ENCODE data around the gene ASIC4. TPM values are rescaled to one million over a fixed set of nuclear protein-coding genes. Genes with fewer than 3 reads are reported as not detected.
A peak's percentile ranks its signal among the peaks of the same experiment; 100 is the strongest.

Gene ASIC4
- total and polyA plus RNA-seq, 2 of the 13 experiments (the other 11 are each of a cell fraction or from before 2014, with no cell fraction given), result 0.03 TPM; not detected in 1

DNA sequence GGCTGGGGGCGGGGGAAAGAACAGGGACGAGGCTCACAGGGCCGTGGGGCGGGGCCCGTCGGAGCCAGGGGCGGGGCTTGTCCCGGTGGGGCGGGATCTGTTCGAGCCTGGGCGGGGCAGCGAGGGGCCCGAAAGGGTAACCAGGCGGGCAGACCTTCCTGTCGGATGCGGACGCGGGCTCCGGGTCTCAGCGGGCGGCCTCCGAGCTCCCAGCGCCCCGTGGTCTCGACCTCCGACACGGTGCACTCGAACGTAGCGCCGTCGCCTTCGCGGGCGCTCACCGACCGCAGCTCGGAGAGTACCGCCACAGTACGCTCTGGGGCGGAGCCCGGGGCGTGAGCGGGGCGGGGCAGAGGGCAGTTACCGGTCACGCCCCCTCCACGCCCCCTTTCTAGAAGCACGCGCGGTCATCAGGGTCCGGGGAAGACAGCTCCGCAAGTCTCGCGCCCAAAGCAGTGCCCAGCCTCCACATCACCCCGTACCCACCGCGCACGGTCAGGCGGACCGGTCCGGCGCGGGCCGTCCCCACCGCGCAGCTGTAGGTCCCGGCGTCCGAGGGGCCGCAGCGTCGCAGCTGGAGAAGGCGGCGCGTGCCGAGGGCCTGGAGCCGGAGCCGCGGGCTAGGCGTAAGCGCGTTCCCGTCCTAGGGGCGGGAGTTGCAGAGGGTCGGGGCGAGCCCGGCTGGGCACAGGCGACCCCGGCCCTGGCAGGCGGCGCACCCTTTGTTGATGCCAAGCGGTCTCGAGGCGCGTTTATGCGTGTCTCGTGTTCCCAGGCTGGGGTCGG is 38.3 kb downstream of the ASIC4 start (continued):
- TF ChIP-seq ZNF704 (CRISPR knock-in tag; IDR thresholded peaks at IDR 0.05; ENCODE audit: borderline replicate concordance) (peak; percentile 40; the same call in 1 of the 2 replicates), CCAR2 (optimal IDR thresholded peaks at IDR 0.05; ENCODE audit: low read depth, low read length) (no peak), CERS6 (CRISPR knock-in tag; IDR thresholded peaks at IDR 0.05) (peak; percentile 78; the same call in 1 of the 2 replicates), SMAD1 (CRISPR knock-in tag; IDR thresholded peaks at IDR 0.05; ENCODE audit: borderline replicate concordance, low read depth) (peak; percentile 85), ZNF333 (CRISPR knock-in tag; IDR thresholded peaks at IDR 0.05; ENCODE audit: borderline replicate concordance) (peak; percentile 47; the same call in 1 of the 2 replicates), MAFF (IDR thresholded peaks at IDR 0.05; ENCODE audit: low read depth, low read length) (no peak), HIC2 (CRISPR knock-in tag; IDR thresholded peaks at IDR 0.05; ENCODE audit: low read depth) (peak; percentile 55), ZNF557 (CRISPR knock-in tag; IDR thresholded peaks at IDR 0.05) (no peak), ZNF607 (CRISPR knock-in tag; IDR thresholded peaks at IDR 0.05; ENCODE audit: borderline replicate concordance) (peak; percentile 91), HDAC2 (CRISPR knock-in tag; IDR thresholded peaks at IDR 0.05) (peak; percentile 15; the same call in 1 of the 2 replicates), ZNF556 (CRISPR knock-in tag; IDR thresholded peaks at IDR 0.05; ENCODE audit: borderline replicate concordance) (no peak; the same call in 1 of the 2 replicates), RBM22 (optimal IDR thresholded peaks at IDR 0.05; ENCODE audit: low read length) (no peak)
- TF ChIP-seq, protein P1, sequence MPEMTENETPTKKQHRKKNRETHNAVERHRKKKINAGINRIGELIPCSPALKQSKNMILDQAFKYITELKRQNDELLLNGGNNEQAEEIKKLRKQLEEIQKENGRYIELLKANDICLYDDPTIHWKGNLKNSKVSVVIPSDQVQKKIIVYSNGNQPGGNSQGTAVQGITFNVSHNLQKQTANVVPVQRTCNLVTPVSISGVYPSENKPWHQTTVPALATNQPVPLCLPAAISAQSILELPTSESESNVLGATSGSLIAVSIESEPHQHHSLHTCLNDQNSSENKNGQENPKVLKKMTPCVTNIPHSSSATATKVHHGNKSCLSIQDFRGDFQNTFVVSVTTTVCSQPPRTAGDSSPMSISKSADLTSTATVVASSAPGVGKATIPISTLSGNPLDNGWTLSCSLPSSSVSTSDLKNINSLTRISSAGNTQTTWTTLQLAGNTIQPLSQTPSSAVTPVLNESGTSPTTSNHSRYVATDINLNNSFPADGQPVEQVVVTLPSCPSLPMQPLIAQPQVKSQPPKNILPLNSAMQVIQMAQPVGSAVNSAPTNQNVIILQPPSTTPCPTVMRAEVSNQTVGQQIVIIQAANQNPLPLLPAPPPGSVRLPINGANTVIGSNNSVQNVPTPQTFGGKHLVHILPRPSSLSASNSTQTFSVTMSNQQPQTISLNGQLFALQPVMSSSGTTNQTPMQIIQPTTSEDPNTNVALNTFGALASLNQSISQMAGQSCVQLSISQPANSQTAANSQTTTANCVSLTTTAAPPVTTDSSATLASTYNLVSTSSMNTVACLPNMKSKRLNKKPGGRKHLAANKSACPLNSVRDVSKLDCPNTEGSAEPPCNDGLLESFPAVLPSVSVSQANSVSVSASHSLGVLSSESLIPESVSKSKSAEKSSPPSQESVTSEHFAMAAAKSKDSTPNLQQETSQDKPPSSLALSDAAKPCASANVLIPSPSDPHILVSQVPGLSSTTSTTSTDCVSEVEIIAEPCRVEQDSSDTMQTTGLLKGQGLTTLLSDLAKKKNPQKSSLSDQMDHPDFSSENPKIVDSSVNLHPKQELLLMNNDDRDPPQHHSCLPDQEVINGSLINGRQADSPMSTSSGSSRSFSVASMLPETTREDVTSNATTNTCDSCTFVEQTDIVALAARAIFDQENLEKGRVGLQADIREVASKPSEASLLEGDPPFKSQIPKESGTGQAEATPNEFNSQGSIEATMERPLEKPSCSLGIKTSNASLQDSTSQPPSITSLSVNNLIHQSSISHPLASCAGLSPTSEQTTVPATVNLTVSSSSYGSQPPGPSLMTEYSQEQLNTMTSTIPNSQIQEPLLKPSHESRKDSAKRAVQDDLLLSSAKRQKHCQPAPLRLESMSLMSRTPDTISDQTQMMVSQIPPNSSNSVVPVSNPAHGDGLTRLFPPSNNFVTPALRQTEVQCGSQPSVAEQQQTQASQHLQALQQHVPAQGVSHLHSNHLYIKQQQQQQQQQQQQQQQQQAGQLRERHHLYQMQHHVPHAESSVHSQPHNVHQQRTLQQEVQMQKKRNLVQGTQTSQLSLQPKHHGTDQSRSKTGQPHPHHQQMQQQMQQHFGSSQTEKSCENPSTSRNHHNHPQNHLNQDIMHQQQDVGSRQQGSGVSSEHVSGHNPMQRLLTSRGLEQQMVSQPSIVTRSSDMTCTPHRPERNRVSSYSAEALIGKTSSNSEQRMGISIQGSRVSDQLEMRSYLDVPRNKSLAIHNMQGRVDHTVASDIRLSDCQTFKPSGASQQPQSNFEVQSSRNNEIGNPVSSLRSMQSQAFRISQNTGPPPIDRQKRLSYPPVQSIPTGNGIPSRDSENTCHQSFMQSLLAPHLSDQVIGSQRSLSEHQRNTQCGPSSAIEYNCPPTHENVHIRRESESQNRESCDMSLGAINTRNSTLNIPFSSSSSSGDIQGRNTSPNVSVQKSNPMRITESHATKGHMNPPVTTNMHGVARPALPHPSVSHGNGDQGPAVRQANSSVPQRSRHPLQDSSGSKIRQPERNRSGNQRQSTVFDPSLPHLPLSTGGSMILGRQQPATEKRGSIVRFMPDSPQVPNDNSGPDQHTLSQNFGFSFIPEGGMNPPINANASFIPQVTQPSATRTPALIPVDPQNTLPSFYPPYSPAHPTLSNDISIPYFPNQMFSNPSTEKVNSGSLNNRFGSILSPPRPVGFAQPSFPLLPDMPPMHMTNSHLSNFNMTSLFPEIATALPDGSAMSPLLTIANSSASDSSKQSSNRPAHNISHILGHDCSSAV (CRISPR knock-in tag; IDR thresholded peaks at IDR 0.05; ENCODE audit: borderline replicate concordance), result no peak
- TF ChIP-seq, protein P2, sequence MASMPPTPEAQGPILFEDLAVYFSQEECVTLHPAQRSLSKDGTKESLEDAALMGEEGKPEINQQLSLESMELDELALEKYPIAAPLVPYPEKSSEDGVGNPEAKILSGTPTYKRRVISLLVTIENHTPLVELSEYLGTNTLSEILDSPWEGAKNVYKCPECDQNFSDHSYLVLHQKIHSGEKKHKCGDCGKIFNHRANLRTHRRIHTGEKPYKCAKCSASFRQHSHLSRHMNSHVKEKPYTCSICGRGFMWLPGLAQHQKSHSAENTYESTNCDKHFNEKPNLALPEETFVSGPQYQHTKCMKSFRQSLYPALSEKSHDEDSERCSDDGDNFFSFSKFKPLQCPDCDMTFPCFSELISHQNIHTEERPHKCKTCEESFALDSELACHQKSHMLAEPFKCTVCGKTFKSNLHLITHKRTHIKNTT (CRISPR knock-in tag; IDR thresholded peaks at IDR 0.05), result no peak

Data from HepG2 (cell line).